ENCODE results near the gene SLC7A6OS. TPM values are rescaled to one million over a fixed set of nuclear protein-coding genes. Genes with fewer than 3 reads are reported as not detected.

The SLC7A6OS gene
- total RNA-seq, 1 donor from 2014 or later = 23.3 TPM

DNA sequence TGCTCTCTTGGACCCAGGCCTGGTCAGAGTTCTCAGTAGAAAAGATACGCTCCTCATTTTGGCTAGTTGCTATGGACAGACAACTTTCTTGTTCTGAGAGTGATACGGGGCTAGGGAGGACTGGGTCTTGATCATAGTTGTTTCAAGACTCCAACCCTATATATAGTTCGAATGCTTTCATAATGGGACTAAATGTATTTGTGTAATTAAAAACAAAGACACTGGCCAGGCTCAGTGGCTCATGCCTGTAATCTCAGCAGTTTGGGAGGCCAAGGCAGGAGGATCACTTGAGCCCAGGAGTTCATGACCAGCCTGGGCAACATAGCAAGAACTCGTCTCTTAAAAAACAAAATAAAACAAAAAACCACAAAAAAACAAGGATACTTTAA is 28.7 kb downstream of the SLC7A6OS start:
- H3K36me3 Mint-ChIP-seq = peaks cover 15% of the 10 kb centered on the region
- TF ChIP-seq, protein P1, sequence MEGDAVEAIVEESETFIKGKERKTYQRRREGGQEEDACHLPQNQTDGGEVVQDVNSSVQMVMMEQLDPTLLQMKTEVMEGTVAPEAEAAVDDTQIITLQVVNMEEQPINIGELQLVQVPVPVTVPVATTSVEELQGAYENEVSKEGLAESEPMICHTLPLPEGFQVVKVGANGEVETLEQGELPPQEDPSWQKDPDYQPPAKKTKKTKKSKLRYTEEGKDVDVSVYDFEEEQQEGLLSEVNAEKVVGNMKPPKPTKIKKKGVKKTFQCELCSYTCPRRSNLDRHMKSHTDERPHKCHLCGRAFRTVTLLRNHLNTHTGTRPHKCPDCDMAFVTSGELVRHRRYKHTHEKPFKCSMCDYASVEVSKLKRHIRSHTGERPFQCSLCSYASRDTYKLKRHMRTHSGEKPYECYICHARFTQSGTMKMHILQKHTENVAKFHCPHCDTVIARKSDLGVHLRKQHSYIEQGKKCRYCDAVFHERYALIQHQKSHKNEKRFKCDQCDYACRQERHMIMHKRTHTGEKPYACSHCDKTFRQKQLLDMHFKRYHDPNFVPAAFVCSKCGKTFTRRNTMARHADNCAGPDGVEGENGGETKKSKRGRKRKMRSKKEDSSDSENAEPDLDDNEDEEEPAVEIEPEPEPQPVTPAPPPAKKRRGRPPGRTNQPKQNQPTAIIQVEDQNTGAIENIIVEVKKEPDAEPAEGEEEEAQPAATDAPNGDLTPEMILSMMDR (IDR thresholded peaks at IDR 0.05; ENCODE audit: unreplicated experiment) = no peak
- H3K27me3 Mint-ChIP-seq (ENCODE audit: low read depth) = no peaks in the 10 kb centered on the region
- DNase-seq (ENCODE audit: low spot score in 2 of 2, unreplicated experiment in 2 of 2) = no peak
- H3K9me3 Mint-ChIP-seq = no peaks in the 10 kb centered on the region
- H3K4me3 Mint-ChIP-seq = no peak overlapping the region
- H3K27ac Mint-ChIP-seq = no peak overlapping the region
- peaks cover 2% of the 10 kb centered on the region for H3K4me1 Mint-ChIP-seq

DNA sequence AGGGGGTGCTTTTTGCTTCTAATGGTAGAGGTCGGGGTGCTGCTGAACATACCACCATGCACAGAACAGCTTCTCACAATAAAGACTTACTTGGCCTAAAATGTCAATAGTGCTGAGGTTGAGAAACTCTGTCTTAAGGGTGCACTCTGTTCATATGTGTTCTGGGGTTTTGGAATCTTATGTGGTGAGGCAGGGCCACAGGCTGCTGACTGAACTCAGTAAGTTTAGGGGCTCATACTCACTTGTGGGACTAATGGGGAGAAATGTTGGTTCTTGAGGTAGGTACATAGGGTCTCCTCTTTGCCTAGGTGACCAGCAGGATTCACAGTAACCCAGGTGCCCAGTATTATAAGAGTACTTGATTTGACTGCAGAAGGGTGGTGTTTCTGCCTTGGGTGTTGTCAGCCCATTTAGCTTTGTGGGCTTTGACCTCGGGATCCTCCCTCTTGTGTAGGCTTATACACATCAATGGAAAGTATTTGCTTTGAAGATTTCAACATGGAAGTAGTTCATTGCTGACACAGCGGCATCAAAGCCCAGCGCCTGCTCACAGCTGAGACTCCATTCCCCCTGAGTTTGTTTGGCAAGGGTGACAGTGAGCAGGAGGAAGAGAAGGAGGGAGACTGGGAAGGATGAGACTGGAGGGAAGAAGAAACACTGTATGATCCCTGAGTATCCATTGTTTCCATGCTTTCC is 29.2 kb downstream of the SLC7A6OS start:
- H3K4me3 Mint-ChIP-seq = no peak overlapping the region
- no peak overlapping the region for H3K27ac Mint-ChIP-seq

DNA sequence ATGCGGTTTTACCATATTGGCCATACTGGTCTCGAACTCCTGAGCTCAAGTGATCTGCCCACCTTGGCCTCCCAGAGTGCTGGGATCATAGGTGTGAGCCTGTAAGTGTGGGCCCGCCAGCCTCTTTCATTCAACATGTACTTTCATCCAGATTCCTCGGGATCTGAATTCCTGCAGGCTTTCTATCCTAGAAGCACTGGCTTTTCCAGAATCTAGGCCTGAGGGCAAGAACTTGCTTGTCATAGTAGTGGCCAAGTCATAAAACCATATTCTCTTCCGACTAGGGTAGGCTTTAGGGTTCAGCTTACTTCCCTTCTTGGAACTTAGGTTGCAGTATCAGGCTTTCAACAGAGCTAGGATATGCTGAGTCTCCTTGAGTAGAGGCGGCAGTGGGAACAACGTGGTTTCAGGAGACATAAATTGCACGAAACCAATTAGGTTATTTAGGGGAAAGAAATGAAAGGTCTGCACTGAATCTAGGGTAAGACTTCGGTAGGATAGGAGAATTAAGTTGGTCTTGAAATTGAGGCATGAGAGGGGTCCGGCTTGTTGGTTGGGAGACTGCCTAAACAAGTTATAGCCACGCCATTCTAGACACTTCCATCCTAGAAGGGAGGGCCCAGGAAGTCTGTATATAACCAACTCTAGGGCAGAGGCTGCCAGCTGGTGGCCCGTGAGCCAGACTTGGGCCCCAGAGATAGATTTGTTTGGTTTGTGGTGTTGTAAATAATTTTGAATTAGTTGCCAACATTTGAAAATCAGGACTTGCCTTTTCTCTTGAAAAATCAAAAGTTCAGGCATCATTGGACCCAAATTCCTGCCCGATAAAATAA is 30.8 kb downstream of the SLC7A6OS start:
- Mint-ChIP-seq H3K27me3 (ENCODE audit: low read depth) (no peaks in the 10 kb centered on the region), H3K4me1 (peaks cover 12% of the 10 kb centered on the region), H3K27ac (no peak overlapping the region), H3K9me3 (no peaks in the 10 kb centered on the region), H3K4me3 (no peak overlapping the region), H3K36me3 (peaks cover 13% of the 10 kb centered on the region)
- DNase-seq (ENCODE audit: low spot score in 2 of 2, unreplicated experiment in 2 of 2) = no peak
- TF ChIP-seq, protein P1 (IDR thresholded peaks at IDR 0.05; ENCODE audit: unreplicated experiment) = no peak

More for the DNA sequence above, 29.2 kb downstream of the SLC7A6OS start:
- H3K4me1 Mint-ChIP-seq = peaks cover 2% of the 10 kb centered on the region
- no peak for DNase-seq (ENCODE audit: low spot score in 2 of 2, unreplicated experiment in 2 of 2)
- H3K36me3 Mint-ChIP-seq = peaks cover 12% of the 10 kb centered on the region
- H3K27me3 Mint-ChIP-seq (ENCODE audit: low read depth) = no peaks in the 10 kb centered on the region
- TF ChIP-seq, protein P1 (IDR thresholded peaks at IDR 0.05; ENCODE audit: unreplicated experiment) = no peak
- no peaks in the 10 kb centered on the region for H3K9me3 Mint-ChIP-seq

DNA sequence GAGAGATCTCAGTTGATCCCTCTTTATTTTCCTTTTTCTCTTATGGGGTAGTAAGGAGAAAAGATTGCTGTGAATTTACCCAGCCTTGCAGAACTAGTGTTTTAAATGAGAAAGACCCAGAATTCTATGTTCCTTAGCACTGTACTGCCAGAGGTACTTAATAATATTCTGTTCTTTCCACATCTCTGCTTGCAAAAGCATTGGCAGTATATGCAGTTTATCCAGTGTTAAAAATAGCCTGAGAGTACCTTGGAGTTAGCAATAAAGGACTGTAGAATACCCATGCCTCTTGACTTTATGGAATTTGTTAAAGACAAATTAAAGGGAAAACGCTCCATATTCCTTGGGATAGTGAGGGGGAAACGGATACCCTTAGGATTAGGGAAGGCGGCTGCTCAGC is 34.5 kb downstream of the SLC7A6OS start:
- Mint-ChIP-seq H3K27ac (peak overlapping the region; percentile 81), H3K4me3 (no peak overlapping the region), H3K27me3 (ENCODE audit: low read depth) (no peaks in the 10 kb centered on the region), H3K9me3 (no peaks in the 10 kb centered on the region), H3K36me3 (peaks cover 19% of the 10 kb centered on the region), H3K4me1 (peaks cover 10% of the 10 kb centered on the region)
- DNase-seq (ENCODE audit: low spot score in 2 of 2, unreplicated experiment in 2 of 2) = no peak
- TF ChIP-seq, protein P1 (IDR thresholded peaks at IDR 0.05; ENCODE audit: unreplicated experiment) = no peak

DNA sequence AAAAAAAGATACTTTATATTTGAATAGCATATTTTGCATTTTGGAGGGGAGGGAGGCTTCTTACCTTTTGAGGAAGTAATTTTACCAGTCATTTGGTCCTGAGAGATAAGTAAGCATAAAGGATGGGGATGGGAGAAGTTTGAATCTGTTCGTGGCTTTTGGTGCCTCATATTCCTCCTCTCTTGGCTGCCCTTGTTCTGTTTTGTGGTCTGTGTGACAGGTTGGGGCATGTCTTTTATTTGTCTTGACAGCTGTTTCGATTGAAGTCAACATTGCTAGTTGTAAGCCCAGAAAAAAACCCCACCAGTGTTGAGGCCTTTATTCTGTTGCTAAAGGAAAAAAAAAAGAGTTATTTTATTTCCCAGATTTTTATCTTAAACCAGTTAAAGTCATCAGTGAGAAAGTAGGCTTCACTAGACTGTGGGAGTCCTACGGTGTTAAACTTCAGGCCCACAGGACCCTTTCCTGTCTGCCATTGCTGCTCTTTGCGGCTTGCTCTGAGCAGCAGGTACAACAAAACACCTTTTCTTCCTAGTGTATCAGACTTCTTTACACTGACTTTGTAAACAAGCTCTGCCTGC is 35.0 kb downstream of the SLC7A6OS start:
- no peak for DNase-seq (ENCODE audit: low spot score in 2 of 2, unreplicated experiment in 2 of 2)
- no peaks in the 10 kb centered on the region for H3K27me3 Mint-ChIP-seq (ENCODE audit: low read depth)
- H3K4me1 Mint-ChIP-seq = peaks cover 10% of the 10 kb centered on the region
- no peaks in the 10 kb centered on the region for H3K9me3 Mint-ChIP-seq
- peaks cover 19% of the 10 kb centered on the region for H3K36me3 Mint-ChIP-seq
- H3K4me3 Mint-ChIP-seq = no peak overlapping the region
- H3K27ac Mint-ChIP-seq = peak overlapping the region; percentile 81
- TF ChIP-seq, protein P1 (IDR thresholded peaks at IDR 0.05; ENCODE audit: unreplicated experiment) = no peak

All from mesothelial cell of epicardium (in vitro differentiated cells).